ENCODE data around the gene IRF2BP2.

Gene IRF2BP2

GRCh38 chr1:234619071-234619480 is 9.1 kb upstream of the IRF2BP2 start:
- DNase-seq (ENCODE audit: insufficient read length) (no peak), FAIRE-seq (no peak)
- TF ChIP-seq TAF1 (IDR thresholded peaks at IDR 0.05; ENCODE audit: borderline replicate concordance, low read depth, low read length): no peak
- no peak for TF ChIP-seq POLR2AphosphoS5 (IDR thresholded peaks at IDR 0.05; ENCODE audit: low read depth, low read length)
- TF ChIP-seq POLR2A (IDR thresholded peaks at IDR 0.05; ENCODE audit: low read depth, low read length): no peak

GRCh38 chr1:234618737-234619049 is 8.7 kb upstream of the IRF2BP2 start:
- FAIRE-seq (no peak), DNase-seq (ENCODE audit: insufficient read length) (no peak)
- TF ChIP-seq TAF1 (IDR thresholded peaks at IDR 0.05; ENCODE audit: borderline replicate concordance, low read depth, low read length) (no peak), POLR2A (IDR thresholded peaks at IDR 0.05; ENCODE audit: low read depth, low read length) (no peak), POLR2AphosphoS5 (IDR thresholded peaks at IDR 0.05; ENCODE audit: low read depth, low read length) (no peak)

GRCh38 chr1:234617986-234618736 is 8.2 kb upstream of the IRF2BP2 start:
- TF ChIP-seq POLR2AphosphoS5 (IDR thresholded peaks at IDR 0.05; ENCODE audit: low read depth, low read length) (no peak), TAF1 (IDR thresholded peaks at IDR 0.05; ENCODE audit: borderline replicate concordance, low read depth, low read length) (no peak), POLR2A (IDR thresholded peaks at IDR 0.05; ENCODE audit: low read depth, low read length) (no peak)
- DNase-seq (ENCODE audit: insufficient read length) (no peak), FAIRE-seq (no peak)

- FAIRE-seq: no peak
- DNase-seq (ENCODE audit: insufficient read length): no peak
- TF ChIP-seq POLR2AphosphoS5 (IDR thresholded peaks at IDR 0.05; ENCODE audit: low read depth, low read length) (no peak), POLR2A (IDR thresholded peaks at IDR 0.05; ENCODE audit: low read depth, low read length) (no peak), TAF1 (IDR thresholded peaks at IDR 0.05; ENCODE audit: borderline replicate concordance, low read depth, low read length) (no peak)
These were observed 7.4 kb upstream of the IRF2BP2 start for GRCh38 chr1:234617131-234617985.

- no peak for TF ChIP-seq POLR2A (IDR thresholded peaks at IDR 0.05; ENCODE audit: low read depth, low read length)
- no peak for TF ChIP-seq TAF1 (IDR thresholded peaks at IDR 0.05; ENCODE audit: borderline replicate concordance, low read depth, low read length)
- TF ChIP-seq POLR2AphosphoS5 (IDR thresholded peaks at IDR 0.05; ENCODE audit: low read depth, low read length): no peak
- no peak for DNase-seq (ENCODE audit: insufficient read length)
- FAIRE-seq: no peak
These were observed 6.7 kb upstream of the IRF2BP2 start for GRCh38 chr1:234616644-234617043.

- TF ChIP-seq POLR2A (IDR thresholded peaks at IDR 0.05; ENCODE audit: low read depth, low read length) (no peak), POLR2AphosphoS5 (IDR thresholded peaks at IDR 0.05; ENCODE audit: low read depth, low read length) (no peak), TAF1 (IDR thresholded peaks at IDR 0.05; ENCODE audit: borderline replicate concordance, low read depth, low read length) (no peak)
- DNase-seq (ENCODE audit: insufficient read length) (no peak), FAIRE-seq (no peak)
These were observed 4.1 kb upstream of the IRF2BP2 start for GRCh38 chr1:234614081-234614489.

- no peak for DNase-seq (ENCODE audit: insufficient read length)
- no peak for FAIRE-seq
- TF ChIP-seq TAF1 (IDR thresholded peaks at IDR 0.05; ENCODE audit: borderline replicate concordance, low read depth, low read length) (no peak), POLR2AphosphoS5 (IDR thresholded peaks at IDR 0.05; ENCODE audit: low read depth, low read length) (no peak)
These were observed 3.3 kb upstream of the IRF2BP2 start for GRCh38 chr1:234613128-234613875.

GRCh38 chr1:234612352-234613127 is 2.6 kb upstream of the IRF2BP2 start:
- DNase-seq (ENCODE audit: insufficient read length): peak; percentile 39
- TF ChIP-seq POLR2AphosphoS5 (IDR thresholded peaks at IDR 0.05; ENCODE audit: low read depth, low read length) (peak; percentile 82), TAF1 (IDR thresholded peaks at IDR 0.05; ENCODE audit: borderline replicate concordance, low read depth, low read length) (peak; percentile 68; the same call in 1 of the 2 replicates), POLR2A (IDR thresholded peaks at IDR 0.05; ENCODE audit: low read depth, low read length) (peak; percentile 77)
- FAIRE-seq: peak; percentile 67

- TF ChIP-seq TAF1 (IDR thresholded peaks at IDR 0.05; ENCODE audit: borderline replicate concordance, low read depth, low read length): no peak
- no peak for TF ChIP-seq POLR2AphosphoS5 (IDR thresholded peaks at IDR 0.05; ENCODE audit: low read depth, low read length)
- no peak for TF ChIP-seq POLR2A (IDR thresholded peaks at IDR 0.05; ENCODE audit: low read depth, low read length)
- DNase-seq (ENCODE audit: insufficient read length) (no peak), FAIRE-seq (peak; percentile 70)
These were observed 1.9 kb upstream of the IRF2BP2 start for GRCh38 chr1:234611847-234612351.

GRCh38 chr1:234611225-234611846 is 1.4 kb upstream of the IRF2BP2 start:
- TF ChIP-seq POLR2A (IDR thresholded peaks at IDR 0.05; ENCODE audit: low read depth, low read length) (no peak), TAF1 (IDR thresholded peaks at IDR 0.05; ENCODE audit: borderline replicate concordance, low read depth, low read length) (no peak), POLR2AphosphoS5 (IDR thresholded peaks at IDR 0.05; ENCODE audit: low read depth, low read length) (no peak)
- peak; percentile 73 for FAIRE-seq

More at GRCh38 chr1:234611225-234611846, 1.4 kb upstream of the IRF2BP2 start:
- no peak for DNase-seq (ENCODE audit: insufficient read length)
